Astrocyte (in vitro differentiated cells and primary cell): Measurements from ENCODE around the gene SAMD4A. TPM values are rescaled to one million over a fixed set of nuclear protein-coding genes. Genes with fewer than 3 reads are reported as not detected.

Experiments used
- DNase-seq: peaks from one replicate; pipeline ENCODE4 v3.0.0-alpha.2; 2010; ENCODE audit warnings: low read depth
- FAIRE-seq: peaks from 2 replicates; lab custom pipeline; 2011; peaks lifted over from hg19 to GRCh38; lab: Jason Lieb, UNC
- H2AFZ ChIP-seq: 2 replicates; pipeline ENCODE4 v1.6.0; 2012; ENCODE audit warnings: low read depth, low read length, inconsistent platforms
- H3K27ac ChIP-seq: 2 replicates; pipeline ENCODE4 v1.5.1; 2011; ENCODE audit warnings: low read depth, low read length, inconsistent platforms
- H3K27me3 ChIP-seq: 2 replicates; pipeline ENCODE4 v1.6.0; 2011; ENCODE audit warnings: low read length, inconsistent platforms; ENCODE audit not compliant: insufficient read depth
- H3K36me3 ChIP-seq: 2 replicates; pipeline ENCODE4 v1.5.1; 2011; ENCODE audit warnings: low read length, inconsistent platforms; ENCODE audit not compliant: insufficient read depth
- H3K4me1 ChIP-seq: 2 replicates; pipeline ENCODE4 v1.5.1; 2011; ENCODE audit warnings: low read length, inconsistent platforms; ENCODE audit not compliant: insufficient read depth
- H3K4me2 ChIP-seq: 2 replicates; pipeline ENCODE4 v1.6.0; 2012; ENCODE audit warnings: low read length, inconsistent platforms
- H3K4me3 ChIP-seq: 2 replicates; pipeline ENCODE4 v1.5.1; 2011; ENCODE audit warnings: low read depth, mild to moderate bottlenecking, low read length, inconsistent platforms; ENCODE audit not compliant: insufficient read depth
- H3K79me2 ChIP-seq: 2 replicates; pipeline ENCODE4 v1.6.0; 2012; ENCODE audit warnings: mild to moderate bottlenecking, low read length, inconsistent platforms; ENCODE audit not compliant: insufficient read depth
- H3K9ac ChIP-seq: 2 replicates; pipeline ENCODE4 v1.6.0; 2012; ENCODE audit warnings: mild to moderate bottlenecking, low read length, inconsistent platforms
- H3K9me3 ChIP-seq: 2 replicates; pipeline ENCODE4 v1.5.1; 2012; ENCODE audit warnings: low read depth, mild to moderate bottlenecking, low read length, inconsistent platforms; ENCODE audit not compliant: insufficient read depth
- H4K20me1 ChIP-seq: 2 replicates; pipeline ENCODE4 v1.6.0; 2012; ENCODE audit warnings: low read length, inconsistent platforms; ENCODE audit not compliant: insufficient read depth
- H3K27ac Mint-ChIP-seq: one replicate; pipeline ENCODE4 v1.8.0; 2021; ENCODE audit warnings: mild to moderate bottlenecking, mixed read lengths; ENCODE audit not compliant: unreplicated experiment
- H3K27me3 Mint-ChIP-seq: one replicate; pipeline ENCODE4 v1.8.0; 2021; ENCODE audit warnings: low read depth, mixed read lengths; ENCODE audit not compliant: unreplicated experiment
- H3K36me3 Mint-ChIP-seq: one replicate; pipeline ENCODE4 v1.8.0; 2021; ENCODE audit warnings: low read depth, mixed read lengths; ENCODE audit not compliant: unreplicated experiment
- H3K4me1 Mint-ChIP-seq: one replicate; pipeline ENCODE4 v1.8.0; 2021; ENCODE audit warnings: low read depth, mixed read lengths; ENCODE audit not compliant: unreplicated experiment
- H3K4me3 Mint-ChIP-seq: one replicate; pipeline ENCODE4 v1.8.0; 2021; ENCODE audit warnings: mild to moderate bottlenecking, moderate library complexity, mixed read lengths; ENCODE audit not compliant: unreplicated experiment
- H3K9me3 Mint-ChIP-seq: one replicate; pipeline ENCODE4 v1.8.0; 2021; ENCODE audit warnings: mild to moderate bottlenecking, mixed read lengths; ENCODE audit not compliant: unreplicated experiment
- CTCF ChIP-seq: IDR thresholded peaks from 2 replicates; pipeline ENCODE4 v1.5.1; 2011; ENCODE audit warnings: low read depth, mild to moderate bottlenecking, inconsistent platforms, low read length, moderate library complexity; ENCODE audit not compliant: insufficient read depth
- EZH2 ChIP-seq: IDR thresholded peaks from 2 replicates; pipeline ENCODE4 v1.6.1; 2012; ENCODE audit warnings: mild to moderate bottlenecking, low read length, inconsistent platforms; ENCODE audit not compliant: insufficient read depth
- total RNA-seq: library from RNA; stranded (reverse); gene quantifications from 2 replicates; pipeline ENCODE4 v1.2.1, GENCODE V29; 2021

SAMD4A gene
- total RNA-seq, 1 donor from 2014 or later = 68.2 TPM

- no peaks in the 10 kb centered on the region for H3K4me1 Mint-ChIP-seq
- H3K36me3 Mint-ChIP-seq = peaks cover 2% of the 10 kb centered on the region
- no peak overlapping the region for H3K4me3 ChIP-seq
- H3K4me3 Mint-ChIP-seq = peak overlapping the region; percentile 70
- FAIRE-seq (no peak), DNase-seq (no peak)
- H3K9me3 Mint-ChIP-seq = peaks cover 5% of the 10 kb centered on the region
- H3K27ac ChIP-seq = no peak overlapping the region
- H3K9ac ChIP-seq = no peak overlapping the region
- H3K36me3 ChIP-seq = no peaks in the 10 kb centered on the region
- H3K9me3 ChIP-seq = no peaks in the 10 kb centered on the region
- H3K27me3 ChIP-seq = peaks cover 3% of the 10 kb centered on the region
- TF ChIP-seq CTCF (no peak), EZH2 (no peak)
- no peaks in the 10 kb centered on the region for H3K79me2 ChIP-seq
- H4K20me1 ChIP-seq = no peaks in the 10 kb centered on the region
- no peak overlapping the region for H2AFZ ChIP-seq
- H3K4me2 ChIP-seq = no peak overlapping the region
- H3K27ac Mint-ChIP-seq = no peak overlapping the region
- no peaks in the 10 kb centered on the region for H3K4me1 ChIP-seq
- H3K27me3 Mint-ChIP-seq = peaks cover 23% of the 10 kb centered on the region
These were observed 245.7 kb downstream of the SAMD4A start for GRCh38 chr14:54812617-54813016.

DNA sequence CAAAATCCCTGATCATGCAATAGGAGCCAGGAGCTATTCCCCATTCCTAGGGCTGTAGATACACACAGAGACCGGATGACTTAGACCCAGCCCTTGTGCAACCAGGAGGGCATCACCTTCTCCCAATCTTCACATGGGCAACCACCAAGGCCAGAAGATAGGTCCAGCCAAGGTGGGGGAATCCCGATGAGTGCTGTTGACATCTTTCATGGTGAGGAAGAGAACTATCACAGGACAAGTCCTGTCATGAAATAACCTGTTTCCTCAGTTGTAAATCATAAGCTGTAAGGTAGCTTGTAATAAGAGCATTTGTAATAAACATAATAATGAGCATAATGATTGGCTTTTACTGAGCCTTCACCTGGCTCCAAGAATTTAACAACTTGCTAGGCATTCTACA is 246.2 kb downstream of the SAMD4A start:
- Histone ChIP-seq H3K4me3 (no peak overlapping the region), H3K79me2 (no peaks in the 10 kb centered on the region), H3K4me2 (no peak overlapping the region), H3K27ac (no peak overlapping the region), H3K9me3 (no peaks in the 10 kb centered on the region), H4K20me1 (no peaks in the 10 kb centered on the region), H3K9ac (no peak overlapping the region), H3K36me3 (no peaks in the 10 kb centered on the region), H3K27me3 (peaks cover 3% of the 10 kb centered on the region), H3K4me1 (no peaks in the 10 kb centered on the region), H2AFZ (no peak overlapping the region)
- peaks cover 2% of the 10 kb centered on the region for H3K4me1 Mint-ChIP-seq
- DNase-seq (no peak), FAIRE-seq (no peak)
- H3K9me3 Mint-ChIP-seq = peaks cover 5% of the 10 kb centered on the region
- no peak overlapping the region for H3K27ac Mint-ChIP-seq
- peaks cover 2% of the 10 kb centered on the region for H3K36me3 Mint-ChIP-seq
- H3K27me3 Mint-ChIP-seq = peaks cover 19% of the 10 kb centered on the region
- H3K4me3 Mint-ChIP-seq = peak overlapping the region; percentile 70
- no peak for TF ChIP-seq CTCF
- no peak for TF ChIP-seq EZH2

DNA sequence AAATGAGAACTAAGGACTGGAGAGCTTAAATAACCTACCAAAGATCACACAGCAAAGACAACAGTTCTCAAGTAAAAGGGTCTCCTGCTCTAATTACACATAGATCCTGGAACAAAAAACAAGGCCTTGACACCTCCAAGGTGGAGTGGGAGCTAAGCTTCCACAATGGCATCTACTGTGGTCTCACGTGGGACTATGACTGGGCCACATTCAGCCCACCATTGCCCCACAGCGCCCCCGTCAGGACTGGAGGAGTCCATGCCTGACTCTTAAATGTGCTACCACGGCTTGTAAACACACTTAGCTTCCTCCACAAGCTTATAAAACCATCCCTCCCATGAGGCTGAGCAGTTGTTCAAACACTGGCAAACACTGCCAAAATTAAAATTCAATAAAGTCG is 247.1 kb downstream of the SAMD4A start:
- Histone ChIP-seq H3K4me2 (no peak overlapping the region), H3K9ac (no peak overlapping the region), H3K4me3 (no peak overlapping the region), H4K20me1 (no peaks in the 10 kb centered on the region), H3K9me3 (no peaks in the 10 kb centered on the region), H3K27ac (no peak overlapping the region), H3K4me1 (peaks cover 8% of the 10 kb centered on the region), H3K79me2 (no peaks in the 10 kb centered on the region), H3K36me3 (no peaks in the 10 kb centered on the region), H3K27me3 (peaks cover 3% of the 10 kb centered on the region), H2AFZ (no peak overlapping the region)
- Mint-ChIP-seq H3K4me1 (peaks cover 8% of the 10 kb centered on the region), H3K9me3 (peaks cover 5% of the 10 kb centered on the region), H3K36me3 (peaks cover 2% of the 10 kb centered on the region), H3K4me3 (no peak overlapping the region), H3K27ac (no peak overlapping the region), H3K27me3 (peaks cover 19% of the 10 kb centered on the region)
- FAIRE-seq (no peak), DNase-seq (no peak)
- TF ChIP-seq EZH2 = no peak
- TF ChIP-seq CTCF = peak; percentile 17
